Frontal cortex (tissue), 4 donors: ENCODE measurements around the gene WNT9A. TPM values are rescaled to one million over a fixed set of nuclear protein-coding genes. Genes with fewer than 3 reads are reported as not detected.
"Not testable (repeated sequence)": the region's sequence is repeated elsewhere in the genome, so short reads cannot be mapped to it uniquely, and the experiment has no call there.

Experiments used
- DNase-seq, 2 donors: peaks; one replicate each; pipeline ENCODE4 v3.0.0; 2012; ENCODE audit warnings: low spot score in 2 of 2
- FAIRE-seq: peaks from 2 replicates; lab custom pipeline; 2012; peaks lifted over from hg19 to GRCh38; lab: Jason Lieb, UNC
- total RNA-seq: library from RNA; depleted of rRNA; stranded (reverse); fragments of >200 nt; gene quantifications from one replicate; pipeline ENCODE4 v1.2.3, GENCODE V29; 2014
- donor health status: control.
- donor health status: control.
- donor health status: control.

The WNT9A gene
- total RNA-seq, 1 donor from 2014 or later = 1.2 TPM

- no peak for DNase-seq
- FAIRE-seq = no peak
Observed at GRCh38 chr1:227891223-227891954, 56.3 kb downstream of the WNT9A start.

- FAIRE-seq (no peak), DNase-seq (no peak)
Observed at GRCh38 chr1:227890451-227891222, 57.1 kb downstream of the WNT9A start.

- no peak for DNase-seq
- no peak for FAIRE-seq
Observed at GRCh38 chr1:227889863-227890405, 57.8 kb downstream of the WNT9A start.

GRCh38 chr1:227889047-227889862 is 58.5 kb downstream of the WNT9A start:
- DNase-seq (no peak), FAIRE-seq (no peak)

- FAIRE-seq = no peak
- no peak for DNase-seq
Observed at GRCh38 chr1:227888404-227889046, 59.2 kb downstream of the WNT9A start.

- DNase-seq = no peak
- FAIRE-seq = no peak
Observed at GRCh38 chr1:227887697-227888403, 59.9 kb downstream of the WNT9A start.

- DNase-seq (no peak), FAIRE-seq (no peak)
Observed at GRCh38 chr1:227886993-227887696, 60.6 kb downstream of the WNT9A start.

- no peak for FAIRE-seq
- DNase-seq = no peak
Observed at GRCh38 chr1:227886503-227886961, 61.2 kb downstream of the WNT9A start.

GRCh38 chr1:227885648-227886502 is 61.9 kb downstream of the WNT9A start:
- FAIRE-seq = no peak

GRCh38 chr1:227885135-227885647 is 62.5 kb downstream of the WNT9A start:
- FAIRE-seq (no peak), DNase-seq (peak in 1 of 2 donors; percentile 10)

More at GRCh38 chr1:227885648-227886502, 61.9 kb downstream of the WNT9A start:
- DNase-seq = peak in 1 of 2 donors; percentile 48

GRCh38 chr1:227884370-227885134 is 63.2 kb downstream of the WNT9A start:
- peak in 1 of 2 donors; percentile 10 for DNase-seq
- FAIRE-seq = no peak

- FAIRE-seq = no peak
- DNase-seq = no peak
Observed at GRCh38 chr1:227883641-227884301, 64.0 kb downstream of the WNT9A start.

- FAIRE-seq (no peak), DNase-seq (no peak)
Observed at GRCh38 chr1:227883073-227883520, 64.6 kb downstream of the WNT9A start.

- no peak for DNase-seq
- FAIRE-seq = no peak
Observed at GRCh38 chr1:227880342-227880924, 67.3 kb downstream of the WNT9A start.

GRCh38 chr1:227877810-227878209 is 69.9 kb downstream of the WNT9A start:
- not testable (repeated sequence) for FAIRE-seq, DNase-seq
